ENCODE results near the gene CACUL1.
"Not testable (repeated sequence)": the region's sequence is repeated elsewhere in the genome, so short reads cannot be mapped to it uniquely, and the experiment has no call there.

The CACUL1 gene

DNA sequence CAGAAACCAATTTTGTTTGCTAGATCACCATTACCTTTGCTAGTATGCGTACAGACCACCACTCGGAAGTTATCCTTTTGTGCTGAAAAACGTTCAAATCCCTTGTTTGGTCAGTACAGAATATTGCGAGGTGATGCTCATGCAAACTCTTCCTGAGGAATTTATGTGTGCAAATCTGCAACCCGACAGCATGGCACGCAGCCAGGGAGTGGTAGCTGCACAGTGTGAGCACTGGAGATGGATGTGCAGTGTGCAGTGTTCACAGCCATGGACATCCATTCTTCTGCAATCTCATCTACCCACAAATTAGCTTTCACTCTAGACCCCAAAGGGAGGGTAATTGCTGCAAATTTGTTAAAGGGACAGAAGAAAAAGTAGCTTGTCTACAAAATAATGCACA, 72.2 kb downstream of the CACUL1 start:
- no peak for DNase-seq

DNA sequence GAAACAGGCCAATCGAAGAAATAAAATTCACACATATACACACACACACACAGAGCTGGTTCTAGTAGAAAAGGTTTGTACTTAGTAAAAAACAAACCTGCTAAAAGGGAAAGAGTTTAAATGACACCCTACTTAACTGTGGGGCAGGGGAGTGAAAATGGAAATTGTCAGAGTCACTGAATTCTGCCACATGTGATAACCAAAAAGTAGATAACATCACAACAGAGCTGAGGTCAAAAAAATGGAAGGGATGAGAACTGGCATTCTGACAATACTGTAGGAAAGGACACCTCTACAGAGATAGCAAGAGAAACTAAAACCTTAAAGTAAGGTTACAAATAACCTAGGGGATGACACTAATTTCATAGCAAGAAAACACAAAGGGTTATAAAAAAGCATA, 74.6 kb downstream of the CACUL1 start:
- DNase-seq: no peak

DNA sequence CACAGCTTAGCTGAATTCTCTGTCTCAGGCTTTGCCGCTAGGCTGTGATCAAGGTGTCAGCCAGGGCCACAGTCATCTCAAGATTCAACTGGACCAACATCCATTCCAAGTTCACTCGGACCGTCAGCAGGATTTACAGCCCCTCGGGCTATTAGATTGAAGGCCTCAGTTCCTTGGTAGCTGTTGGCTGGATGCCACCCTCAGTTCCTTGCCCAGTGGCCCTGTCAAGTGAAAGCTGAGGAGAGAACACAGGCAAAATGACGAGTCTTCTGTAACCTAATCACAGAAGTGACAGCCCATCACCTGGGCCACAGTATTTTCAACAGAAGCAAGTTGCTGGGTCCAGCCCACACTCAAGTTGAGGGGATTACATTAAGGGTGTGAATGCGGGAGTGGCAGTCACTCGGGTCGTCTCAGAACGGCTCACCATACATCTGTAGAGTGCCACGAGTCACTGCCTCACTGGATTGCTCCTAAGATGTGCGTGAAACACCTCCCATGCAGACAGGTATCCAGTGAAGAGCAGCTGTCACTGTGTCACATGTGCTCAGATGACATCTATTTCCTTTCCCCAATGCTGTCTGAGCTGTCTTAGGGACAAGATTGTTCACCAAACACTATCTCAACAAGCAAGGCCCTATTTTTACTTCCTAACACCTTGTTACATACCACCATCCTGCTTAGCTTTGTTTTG, 80.4 kb downstream of the CACUL1 start:
- no peak for DNase-seq

DNA sequence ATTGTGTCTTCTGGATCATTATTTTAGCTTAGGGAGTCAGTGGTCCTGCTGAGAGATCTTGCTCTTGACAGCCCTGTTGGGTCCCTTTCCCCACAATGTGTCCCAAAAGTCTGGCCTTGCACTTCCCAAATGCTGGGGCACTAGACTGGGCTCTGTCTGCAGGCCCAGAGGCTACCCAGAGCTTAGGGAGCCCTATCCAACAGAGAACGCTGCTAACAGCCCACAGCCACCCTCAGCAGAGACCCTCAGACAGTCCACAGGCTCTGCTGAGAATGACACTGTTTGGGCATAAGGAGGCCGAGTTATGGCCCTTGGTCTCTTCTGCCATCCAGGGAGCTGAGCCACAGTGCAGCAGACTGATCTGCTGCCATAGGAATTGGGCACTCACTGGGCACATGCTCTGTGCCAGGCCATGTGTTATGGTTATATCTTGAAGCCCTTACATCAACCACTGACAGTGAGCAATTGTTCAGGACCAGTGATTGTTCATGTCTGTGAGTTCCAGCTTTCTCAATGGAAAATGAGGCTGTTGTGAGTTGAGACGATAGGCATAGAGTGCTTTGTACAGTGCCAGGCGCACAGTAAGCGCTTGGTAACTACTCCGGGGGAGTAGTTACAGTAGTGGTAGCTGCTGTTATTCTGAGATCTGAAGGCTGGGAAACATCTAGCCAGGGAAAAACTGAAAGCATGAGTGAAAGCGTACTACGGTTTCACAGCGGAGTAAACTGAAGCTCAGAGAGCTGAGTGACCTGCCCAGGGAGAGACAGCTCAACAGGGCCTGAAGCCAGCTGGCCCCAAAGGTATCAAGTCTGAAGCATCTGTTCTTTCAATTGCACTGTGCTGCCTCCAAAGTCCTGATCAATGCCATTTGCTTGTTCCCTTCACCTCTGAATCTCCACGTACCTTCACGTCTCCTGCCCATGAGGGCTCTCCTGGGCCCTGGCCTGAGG, 81.7 kb downstream of the CACUL1 start:
- no peak for DNase-seq

DNA sequence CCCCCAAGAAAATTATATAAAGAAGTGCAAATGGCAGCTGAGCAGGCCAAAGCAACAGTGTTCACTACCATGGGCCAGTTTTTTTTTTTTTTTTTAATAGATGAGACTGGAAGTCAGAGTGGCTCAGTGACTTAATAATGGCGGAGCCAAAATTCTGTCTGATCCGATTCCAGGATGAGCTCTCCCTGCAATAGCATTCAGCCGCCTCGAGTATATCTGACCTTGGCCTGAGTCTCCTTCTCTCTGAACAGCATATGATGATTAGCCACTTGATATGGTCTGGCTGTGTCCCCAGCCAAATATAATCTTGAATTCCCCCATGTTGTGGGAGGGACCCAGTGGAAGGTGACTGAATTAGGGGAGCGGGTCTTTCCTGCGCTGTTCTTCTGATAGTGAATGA, 82.6 kb downstream of the CACUL1 start:
- no peak for DNase-seq

DNA sequence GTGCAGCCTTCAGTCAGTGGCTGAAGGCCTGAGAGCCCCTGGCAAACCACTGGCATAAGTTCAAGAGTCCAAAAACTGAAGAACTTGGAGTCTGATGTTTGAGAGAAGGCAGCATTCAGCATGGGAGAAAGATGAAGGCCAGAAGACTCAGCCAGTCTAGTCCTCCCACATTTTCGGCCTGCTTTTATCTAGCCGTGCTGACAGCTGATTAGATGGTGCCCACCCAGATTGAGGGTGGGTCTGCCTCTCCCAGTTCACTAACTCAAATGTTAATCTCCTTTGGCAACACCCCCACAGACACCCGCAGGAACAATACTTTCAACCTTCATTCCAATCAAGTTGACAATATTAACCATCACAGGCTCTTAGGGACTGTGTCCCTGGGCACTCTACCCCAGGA, 83.5 kb downstream of the CACUL1 start:
- DNase-seq: not testable (repeated sequence)

DNA sequence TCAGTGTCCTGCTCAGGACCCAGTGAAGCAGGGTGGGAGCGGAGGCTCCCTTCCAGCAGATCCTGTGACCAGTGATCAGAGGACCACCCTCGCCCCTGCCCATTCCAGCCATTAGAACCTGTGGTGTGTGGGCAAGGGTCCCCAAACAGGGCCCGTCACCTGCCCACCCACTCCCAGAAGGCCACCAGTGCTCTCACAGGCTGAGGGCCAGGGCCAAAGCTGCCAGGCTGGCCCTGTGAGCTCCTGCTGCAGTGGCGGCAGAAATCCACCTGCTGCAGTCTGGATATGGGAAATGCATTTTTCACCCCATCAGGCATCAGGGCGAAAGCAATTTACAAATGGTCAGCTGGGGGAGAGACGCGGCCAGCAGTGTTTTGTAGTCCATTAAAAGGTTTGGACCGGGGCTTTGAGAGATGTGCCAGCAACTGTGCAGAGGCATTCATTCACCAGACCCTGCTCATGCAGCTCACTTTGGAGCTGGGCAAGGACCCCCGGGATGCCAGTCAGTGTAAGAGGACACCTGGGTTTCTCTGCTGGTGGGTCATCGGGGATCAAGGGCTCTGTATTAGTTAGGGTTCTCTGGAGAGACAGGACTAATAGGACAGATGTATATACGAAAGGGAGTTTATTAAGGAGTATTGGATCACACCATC, 84.2 kb downstream of the CACUL1 start:
- no peak for DNase-seq

DNA sequence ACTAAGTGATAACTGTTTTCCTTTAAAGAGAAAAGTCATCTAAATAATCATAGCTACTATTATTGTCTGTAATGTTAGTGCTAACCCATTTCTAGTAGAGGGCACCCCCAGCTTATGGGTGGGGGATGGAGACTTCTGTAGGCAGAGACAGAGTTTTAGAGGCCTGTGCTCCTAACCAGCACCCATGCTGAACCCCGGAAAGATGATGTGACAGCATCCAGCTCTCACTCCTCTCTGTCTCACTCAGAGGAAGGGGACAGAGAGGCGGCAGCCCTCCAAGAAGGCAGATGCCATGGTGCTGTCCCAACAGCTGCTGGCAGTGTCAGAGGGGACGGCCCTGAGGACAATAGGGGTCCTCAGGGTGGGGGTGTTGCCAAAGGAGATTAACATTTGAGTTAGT, 84.9 kb downstream of the CACUL1 start:
- no peak for DNase-seq

DNA sequence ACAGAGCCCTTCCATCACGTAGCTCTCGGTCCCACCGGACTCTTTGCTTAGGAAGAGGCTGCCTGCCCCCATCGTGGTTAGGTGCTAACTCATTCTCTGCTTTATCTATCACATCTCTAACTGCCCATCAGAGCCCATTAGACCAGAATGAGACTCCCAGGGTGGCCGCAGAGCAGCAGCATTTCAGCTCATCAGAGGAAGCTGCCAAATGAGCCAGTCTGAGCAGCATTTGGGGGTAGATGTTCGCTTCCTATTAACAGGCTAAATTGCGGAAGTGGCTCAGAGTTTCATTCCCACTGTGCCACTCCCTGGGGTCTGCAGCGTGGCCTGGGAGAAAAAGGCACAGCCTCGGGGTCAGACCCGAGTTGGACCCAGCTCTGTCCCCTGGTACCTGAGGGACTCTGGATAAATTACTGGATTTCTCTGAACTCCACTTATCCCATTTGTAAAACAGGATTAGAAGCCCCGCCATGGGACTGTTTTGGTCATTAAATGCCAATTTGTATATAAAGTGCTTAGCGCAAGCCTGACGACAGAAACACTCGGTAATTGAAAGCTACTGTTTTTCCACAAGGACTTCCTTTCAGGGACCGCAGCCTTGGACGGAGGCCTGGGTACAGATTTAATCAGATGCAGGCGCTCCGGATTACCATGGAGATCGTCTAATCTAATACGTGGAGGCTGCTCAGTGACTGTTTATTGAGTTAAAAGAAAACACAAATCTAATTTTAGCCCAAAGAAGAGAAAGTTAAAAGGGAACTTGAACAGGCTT, 85.6 kb downstream of the CACUL1 start:
- DNase-seq: no peak

DNA sequence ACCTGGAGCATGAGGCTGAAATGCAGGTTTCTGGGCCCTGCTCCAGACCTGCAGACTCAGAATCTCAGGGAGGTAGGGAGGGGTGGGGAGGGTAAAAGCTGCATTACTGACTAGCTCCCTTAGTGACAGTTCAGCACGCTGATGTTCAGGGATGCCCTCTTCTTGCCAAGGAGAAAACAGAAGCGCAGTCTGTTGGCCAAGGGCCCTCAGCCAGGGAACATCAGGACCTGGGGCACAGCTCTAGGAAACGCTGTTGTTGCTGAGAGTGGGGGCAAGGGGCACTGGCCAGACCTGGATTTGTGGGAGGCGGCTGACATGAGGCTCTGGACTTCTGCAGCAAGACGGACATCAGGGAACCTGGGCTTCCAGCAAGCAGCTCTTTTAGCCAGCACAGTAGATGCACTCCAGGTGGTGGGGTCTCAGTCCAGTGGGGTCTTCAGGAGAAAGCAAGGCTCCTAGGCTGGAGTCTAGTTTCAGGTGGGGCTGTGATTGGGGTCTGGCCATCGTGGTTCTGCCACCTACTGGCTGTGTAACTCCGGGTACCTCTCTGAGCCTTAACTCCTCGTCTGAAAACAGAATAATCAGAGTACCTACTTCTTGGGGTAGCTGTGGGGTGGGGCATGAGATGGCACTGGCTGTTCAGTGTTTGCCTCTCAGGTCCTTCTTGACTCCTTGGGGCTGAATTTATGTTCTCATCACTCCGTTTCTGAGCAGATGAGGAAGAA, 86.4 kb downstream of the CACUL1 start:
- DNase-seq: no peak

DNA sequence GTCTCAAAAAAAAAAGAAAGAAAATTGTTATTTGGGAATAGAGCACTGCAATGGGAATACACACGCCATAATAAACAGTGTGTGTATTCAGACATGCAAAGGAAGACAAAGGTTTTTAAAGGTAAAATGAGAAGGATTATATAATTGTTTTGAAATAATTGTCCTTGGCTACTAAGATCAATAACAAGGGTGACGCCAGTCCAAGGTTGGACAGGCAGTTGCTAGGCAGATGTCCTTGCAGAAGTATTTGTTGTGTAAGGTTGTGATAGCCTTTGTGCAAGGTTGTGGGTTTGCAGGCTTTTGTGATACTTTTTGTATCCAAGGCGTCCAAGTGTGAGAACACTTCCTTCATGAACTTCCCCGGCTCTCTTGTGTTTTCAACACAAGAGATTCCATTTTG, 87.0 kb downstream of the CACUL1 start:
- DNase-seq: no peak

DNA sequence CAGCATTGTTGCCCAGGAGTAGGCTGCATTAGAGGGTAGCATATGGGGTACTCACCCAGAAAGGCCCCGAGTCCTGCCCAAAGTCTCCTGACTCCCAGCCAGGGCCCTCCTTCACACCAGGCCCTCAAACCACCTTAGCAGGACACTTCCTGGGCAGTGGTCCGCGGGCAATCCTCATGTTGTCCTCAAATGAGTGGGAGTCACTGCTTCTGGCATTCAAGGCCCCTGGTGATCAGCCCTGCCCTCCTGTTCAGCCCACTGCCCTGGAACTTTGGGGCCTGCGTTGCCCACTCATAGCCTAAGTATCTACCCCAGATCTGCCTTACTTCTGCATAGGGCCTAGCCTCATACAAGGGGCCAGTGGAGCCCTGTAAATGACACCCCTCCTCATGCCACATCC, 88.4 kb downstream of the CACUL1 start:
- DNase-seq: no peak

DNA sequence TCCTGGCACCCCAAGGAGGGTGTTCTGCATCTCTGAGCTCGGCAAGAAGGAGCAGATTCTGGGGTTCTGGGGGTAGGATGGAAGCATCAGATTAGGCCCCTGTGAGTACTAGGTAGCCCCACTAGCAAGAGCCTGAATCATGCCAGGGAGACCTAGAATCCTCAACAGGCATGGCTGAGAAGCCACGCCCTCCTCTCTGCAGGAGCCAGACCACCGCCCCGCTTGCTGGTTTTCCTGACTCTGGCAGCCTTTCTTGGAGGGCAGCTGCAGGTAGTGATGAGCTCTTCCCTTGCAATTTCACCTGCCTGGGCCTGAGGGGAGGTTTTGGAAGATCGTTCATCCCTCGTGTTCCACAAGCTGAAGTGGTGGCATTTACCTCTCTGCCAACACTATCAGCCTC, 90.4 kb downstream of the CACUL1 start:
- no peak for DNase-seq

DNA sequence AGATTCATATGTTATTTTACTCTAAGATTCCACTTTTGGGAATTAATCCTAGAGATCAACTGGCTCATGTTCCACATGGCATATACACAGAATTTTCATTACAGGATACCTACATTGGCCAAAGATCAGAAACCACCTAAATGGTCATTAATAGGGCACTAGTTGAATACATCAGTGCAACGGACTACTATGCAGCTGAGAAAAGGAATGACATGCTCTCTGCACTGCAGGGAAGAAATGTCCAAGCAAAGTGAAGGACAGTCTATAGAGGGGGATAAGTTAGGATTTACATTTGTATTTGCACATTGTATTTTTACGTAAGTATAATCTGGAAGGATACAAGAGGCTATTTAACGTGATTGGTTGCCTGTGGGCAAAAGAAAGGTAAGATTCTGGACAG, 91.6 kb downstream of the CACUL1 start:
- DNase-seq: no peak

DNA sequence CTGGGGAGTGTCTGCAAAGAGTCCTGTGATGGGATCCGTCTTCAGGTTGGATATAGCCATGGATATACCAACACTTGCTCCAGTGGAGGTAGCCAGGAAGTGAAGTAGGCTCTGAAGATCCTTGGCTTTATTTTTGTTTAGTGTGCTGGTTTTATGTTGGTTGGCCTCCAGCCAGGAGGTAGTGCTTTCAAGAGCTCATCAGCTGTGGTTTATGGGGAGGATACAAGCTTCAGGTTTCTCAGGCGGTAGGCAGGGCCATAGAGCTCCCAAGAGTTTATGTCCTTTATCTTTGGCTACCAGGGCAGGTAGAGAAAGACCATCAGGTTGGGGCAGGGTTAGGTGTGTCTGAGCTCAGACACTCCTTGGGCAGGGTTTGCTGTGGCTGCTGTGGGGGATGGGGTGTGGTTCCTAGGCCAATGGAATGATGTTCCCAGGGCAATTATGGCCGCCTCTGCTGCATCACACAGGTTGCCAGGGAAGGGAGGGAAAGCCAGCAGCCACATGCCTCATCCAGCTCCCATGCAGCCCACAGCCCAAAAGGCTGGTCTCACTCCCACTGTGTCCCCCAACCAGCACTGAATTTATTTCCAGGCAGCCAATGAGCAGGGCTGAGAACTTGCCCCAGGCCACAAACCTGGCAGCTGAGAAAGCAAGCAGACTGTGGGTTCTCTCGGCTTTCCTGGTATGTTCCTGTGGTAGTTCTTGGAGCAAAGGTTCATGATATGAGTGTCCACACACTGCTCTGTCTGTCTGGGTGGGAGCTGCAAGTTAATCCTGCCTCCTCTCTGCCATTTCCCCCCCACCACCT, 92.3 kb downstream of the CACUL1 start:
- no peak for DNase-seq

DNA sequence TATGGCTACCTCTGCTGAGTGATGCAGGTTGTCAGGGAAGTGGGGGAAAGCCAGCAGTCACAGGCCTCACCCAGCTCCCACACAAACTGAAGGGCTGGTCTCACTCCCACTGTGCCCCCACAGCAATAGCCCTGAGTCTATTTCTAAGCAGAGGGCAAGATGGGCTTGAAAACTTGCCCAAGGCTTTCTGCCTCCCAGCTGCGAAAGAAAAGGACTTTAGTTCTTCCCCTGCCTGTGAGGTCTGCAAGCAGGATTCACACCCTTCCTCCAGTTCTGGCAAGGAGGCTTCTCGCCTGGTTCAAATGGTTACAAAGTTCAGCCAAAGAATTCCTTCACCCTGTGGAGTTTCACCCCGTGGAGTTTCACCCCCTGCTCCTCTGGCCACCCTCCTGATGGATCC, 96.0 kb downstream of the CACUL1 start:
- no peak for DNase-seq

DNA sequence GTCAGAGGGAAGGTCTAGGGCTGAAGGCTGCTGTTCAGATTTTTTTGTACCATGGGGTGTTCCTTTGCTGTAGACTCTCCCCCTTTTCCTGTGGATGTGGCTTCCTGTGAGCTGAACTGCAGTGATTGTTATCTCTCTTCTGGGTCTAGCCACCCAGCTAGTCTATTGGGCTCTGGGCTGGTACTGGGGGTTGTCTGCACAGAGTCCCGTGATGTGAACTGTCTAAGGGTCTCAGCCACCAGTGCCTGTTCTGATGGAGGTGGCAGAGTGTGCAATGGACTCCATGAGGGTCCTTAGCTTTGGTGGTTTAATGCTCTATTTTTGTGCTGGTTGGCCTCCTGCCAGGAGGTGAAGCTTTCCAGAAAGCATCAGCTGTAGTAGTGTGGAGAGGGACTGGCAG, 96.6 kb downstream of the CACUL1 start:
- not testable (repeated sequence) for DNase-seq

DNA sequence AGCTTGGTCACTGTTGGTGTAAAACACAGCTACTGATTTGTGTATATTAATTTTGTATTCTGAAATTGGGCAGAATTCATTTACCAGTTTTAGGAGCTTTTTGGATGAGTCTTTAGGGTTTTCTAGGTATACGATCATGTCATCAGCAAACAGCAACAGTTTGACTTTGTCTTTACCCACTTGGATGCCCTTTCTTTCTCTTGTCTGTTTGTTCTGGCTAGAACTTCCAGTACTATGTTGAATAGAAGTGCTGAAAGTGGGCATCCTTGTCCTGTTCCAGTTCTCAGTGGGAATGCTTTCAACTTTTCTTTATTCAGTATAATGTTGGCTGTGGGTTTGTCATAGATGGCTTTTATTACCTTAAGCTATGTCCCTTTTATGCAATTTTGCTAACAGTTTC, 109.5 kb downstream of the CACUL1 start:
- DNase-seq: not testable (repeated sequence)

DNA sequence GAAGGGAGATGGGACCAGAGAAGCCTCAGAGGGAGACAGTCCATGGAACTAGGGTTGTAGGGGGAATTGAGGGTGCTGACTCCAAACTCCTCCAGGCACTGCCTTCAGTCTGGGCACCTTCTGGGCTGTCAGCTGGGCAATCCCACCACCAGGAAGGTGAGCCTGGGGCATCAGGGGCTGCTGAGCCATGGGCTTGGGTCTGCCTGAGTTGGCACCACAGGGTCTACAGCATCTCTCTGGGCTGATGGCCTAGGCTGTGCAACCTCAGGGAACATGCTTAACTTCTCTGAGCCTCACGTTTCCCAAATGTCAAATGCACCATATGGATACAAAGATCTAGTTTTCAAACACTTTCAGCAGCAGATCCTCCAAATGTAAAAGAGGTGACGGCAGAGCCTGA, 112.5 kb downstream of the CACUL1 start:
- no peak for DNase-seq

DNA sequence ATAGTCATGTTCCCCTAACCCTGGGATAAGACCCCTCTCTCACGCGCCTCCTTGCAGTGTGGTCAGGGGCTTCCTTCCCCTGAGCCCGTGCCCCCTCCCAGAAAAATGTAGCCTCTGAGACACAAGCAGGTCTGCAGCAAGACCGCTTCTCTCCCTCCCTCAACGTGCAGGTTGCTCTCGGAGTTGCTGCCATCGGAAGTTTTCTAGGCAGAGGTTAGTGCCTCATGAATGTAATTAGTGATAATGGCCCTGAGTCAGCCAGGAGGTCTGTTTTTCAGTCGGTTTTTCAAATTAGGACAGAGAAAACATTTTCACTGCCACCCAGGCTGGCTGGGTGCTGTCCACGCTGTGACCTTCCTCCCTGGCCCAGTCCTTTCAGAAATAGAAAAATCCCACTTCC, 116.1 kb downstream of the CACUL1 start:
- DNase-seq: no peak

DNA sequence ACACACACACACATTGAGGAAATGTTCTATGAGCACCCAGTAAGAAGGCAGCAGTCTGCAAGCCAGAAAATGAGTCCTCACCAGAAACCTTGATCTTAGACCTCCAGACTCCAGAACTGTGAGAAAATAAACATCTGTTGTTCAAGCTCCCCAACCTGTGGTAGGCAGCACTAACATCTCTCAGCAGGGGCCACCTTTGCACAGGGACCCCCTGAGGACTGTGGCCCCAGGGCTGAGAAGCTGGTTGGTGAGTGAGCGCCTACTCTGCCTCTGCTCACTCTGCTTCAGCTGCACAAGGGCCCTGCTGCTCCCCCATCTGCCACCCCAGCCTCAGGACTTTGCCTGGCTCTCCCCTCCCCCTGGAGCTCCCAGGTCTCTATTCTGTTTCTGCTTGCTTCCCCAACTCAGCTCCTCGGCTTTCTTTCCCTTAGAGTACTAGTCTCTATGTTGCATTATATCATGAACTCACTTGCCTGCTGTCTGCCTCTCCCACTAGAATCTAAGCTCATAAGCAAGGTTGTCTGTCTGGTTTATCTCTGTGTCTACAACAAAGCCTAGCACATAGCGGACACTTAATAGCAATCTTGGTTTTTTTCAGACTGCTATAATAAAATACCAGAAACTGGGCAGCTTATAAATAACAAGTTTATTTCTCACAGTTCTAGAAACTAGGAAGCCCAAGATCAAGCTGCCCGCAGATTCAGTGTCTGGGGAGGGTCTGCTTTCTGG, 118.9 kb downstream of the CACUL1 start:
- no peak for DNase-seq

Data from NCI-H1092 treated with DMSO at 0.1 percent for 48 hours (cell line).